Right ventricle myocardium superior (tissue), 1 donor: ENCODE results near the gene SHH. TPM values are rescaled to one million over a fixed set of nuclear protein-coding genes. Genes with fewer than 3 reads are reported as not detected.
"Not testable (repeated sequence)": the region's sequence is repeated elsewhere in the genome, so short reads cannot be mapped to it uniquely, and the experiment has no call there.

Source experiments
- ATAC-seq: fragments of 200-7000 bp; cut with Tn5 transposase; one replicate; pipeline ENCODE4 v1.9.1; 2020; ENCODE audit warnings: mild to moderate bottlenecking; ENCODE audit not compliant: poor library complexity
- DNase-seq: peaks from one replicate; pipeline ENCODE4 v3.0.0-alpha.2; 2020
- intact Hi-C: fragments of 100-400 bp; cut with DNase I; formaldehyde crosslinking; loops from one replicate; pipeline ENCODE4 v1.11.2; 2022
- total RNA-seq: library from RNA; stranded (reverse); fragmentation: NEBNext Ultra II Directional; extraction: Animal tissue kit (Norgen Biotek cat#: 25700); gene quantifications from one replicate; pipeline ENCODE4 v1.2.1, GENCODE V29; 2021
- donor health status: DM: no; HTN: yes; CAD: no; lungs with severe emphysema.

SHH gene
- total RNA-seq, 1 donor from 2014 or later, result not detected

GRCh38 chr7:155825336-155825735, 13.1 kb upstream of the SHH start:
- intact Hi-C loops, result no loop called here
- ATAC-seq, result no peak
- DNase-seq, result no peak

DNA sequence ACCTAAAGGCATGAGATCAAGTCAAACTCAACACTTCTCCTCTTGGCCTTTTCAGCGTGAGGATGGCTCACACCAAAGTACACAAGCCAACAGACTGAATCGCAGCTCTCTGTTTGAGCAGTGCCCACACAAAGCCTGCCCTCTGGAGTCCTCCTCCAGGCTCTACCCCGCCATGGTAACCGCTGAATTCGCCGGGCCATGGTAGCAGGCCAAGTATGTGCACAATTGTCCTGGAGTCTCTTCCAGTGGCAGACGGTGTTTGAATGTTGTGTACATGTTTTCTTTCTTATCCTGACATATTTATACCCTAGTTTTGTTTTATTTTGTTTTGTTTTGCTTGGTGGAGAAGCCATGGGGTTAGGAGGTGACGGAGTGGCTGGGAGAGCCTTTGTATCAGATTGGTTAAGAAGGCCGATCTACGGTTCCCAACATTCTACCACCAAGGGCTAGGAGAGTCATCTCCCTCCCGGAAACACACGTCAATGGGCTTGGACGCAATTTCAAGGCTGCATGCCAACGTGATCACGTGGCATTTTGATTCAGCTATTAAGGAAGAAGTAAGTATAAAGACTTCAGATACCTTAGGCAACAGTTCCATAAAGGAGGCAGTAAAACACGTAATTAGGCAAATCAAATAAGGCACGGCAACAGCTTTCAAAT, 12.1 kb upstream of the SHH start:
- no peak for DNase-seq
- intact Hi-C loops, result no loop called here
- ATAC-seq, result no peak

DNA sequence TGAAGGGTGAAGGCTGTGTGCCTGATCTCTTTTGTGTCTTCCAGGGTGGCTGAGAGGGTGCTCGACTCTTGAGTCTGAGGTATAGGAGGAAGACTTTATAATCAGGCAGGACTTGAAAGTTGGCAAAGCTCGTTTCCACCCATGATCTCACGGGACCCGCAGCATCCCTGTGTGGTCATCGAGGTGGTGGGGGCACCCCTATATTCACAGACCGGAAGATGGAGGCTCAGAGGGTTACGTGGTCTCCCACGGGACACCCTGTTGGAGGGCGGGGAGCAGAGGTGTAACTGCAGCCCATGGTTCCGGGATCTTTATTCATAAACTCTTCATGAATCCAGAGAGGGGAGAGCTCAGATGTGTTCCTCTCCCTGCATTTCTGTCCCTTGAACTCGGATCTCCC, 9.6 kb upstream of the SHH start:
- intact Hi-C loops, result no loop called here
- DNase-seq (no peak), ATAC-seq (no peak)

- DNase-seq, result no peak
- no peak for ATAC-seq
- intact Hi-C loops, result no loop called here
These were observed 8.5 kb upstream of the SHH start for GRCh38 chr7:155820788-155821187.

DNA sequence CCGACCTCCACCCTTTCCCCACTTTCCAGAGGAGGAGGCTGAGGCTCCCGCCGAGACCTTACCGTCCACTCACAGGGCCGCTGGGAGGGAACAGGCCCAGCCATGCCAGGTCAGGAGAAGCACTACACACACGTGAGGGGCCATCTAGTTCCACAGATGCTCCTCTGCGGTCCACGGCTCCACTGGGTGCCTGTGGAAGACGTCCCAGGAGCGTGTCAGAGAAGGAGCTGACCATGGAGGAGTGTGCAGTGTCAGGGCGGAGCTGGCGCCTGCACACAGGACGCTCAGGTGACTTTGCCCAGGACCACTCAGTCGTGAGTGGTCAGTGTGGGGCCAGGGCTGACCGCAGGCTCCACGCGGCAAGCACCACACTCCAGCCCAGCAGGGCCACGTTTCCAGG, 8.0 kb upstream of the SHH start:
- ATAC-seq (no peak), DNase-seq (no peak)
- intact Hi-C loops, result no loop called here

DNA sequence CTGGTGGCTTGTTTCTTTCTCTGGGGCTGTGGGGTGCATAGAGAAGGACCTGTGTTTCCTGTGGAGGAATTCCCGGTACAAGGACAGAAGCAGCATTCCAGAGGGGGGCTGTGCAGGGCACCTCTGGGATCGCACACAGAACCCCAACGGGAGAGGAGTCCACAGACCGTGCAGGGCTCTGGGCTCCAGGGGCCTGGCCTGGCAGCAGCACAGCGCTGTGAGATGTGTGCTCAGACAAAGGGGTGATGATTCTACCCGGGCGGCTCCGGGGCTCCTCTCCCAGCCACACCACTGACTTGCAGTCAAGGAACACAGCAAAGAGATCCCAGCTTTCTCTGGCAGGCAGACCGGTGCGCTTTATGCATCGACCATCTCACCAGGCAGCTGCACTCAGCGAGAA, 6.9 kb upstream of the SHH start:
- DNase-seq (no peak), ATAC-seq (no peak)
- intact Hi-C loops, result loop anchor here (5.0 kb wide), 1 partner anchor 653 kb away; no protein-coding TSS in a partner anchor

DNA sequence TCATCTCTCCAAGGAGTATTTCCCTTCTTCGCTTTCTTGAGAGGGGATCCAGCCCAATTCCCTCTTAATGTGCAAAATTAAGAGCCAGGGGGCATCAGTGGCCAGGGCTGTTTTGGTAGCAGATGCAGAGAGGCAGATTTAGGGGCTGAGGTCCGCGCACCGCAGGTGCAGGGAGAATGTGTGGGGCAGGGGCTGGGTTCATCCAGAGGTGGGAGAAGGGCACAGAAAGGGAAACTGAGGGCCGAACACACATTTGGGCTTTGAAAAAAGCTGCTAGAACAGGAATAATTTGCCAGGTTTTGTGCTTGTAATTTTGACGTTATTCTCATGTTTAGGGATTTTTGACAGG, 6.5 kb upstream of the SHH start:
- no peak for ATAC-seq
- DNase-seq, result no peak
- intact Hi-C loops, result loop anchor here (5.0 kb wide), 1 partner anchor 654 kb away; no protein-coding TSS in a partner anchor

- ATAC-seq, result no peak
These were observed 6.0 kb upstream of the SHH start for GRCh38 chr7:155818154-155818819.

DNA sequence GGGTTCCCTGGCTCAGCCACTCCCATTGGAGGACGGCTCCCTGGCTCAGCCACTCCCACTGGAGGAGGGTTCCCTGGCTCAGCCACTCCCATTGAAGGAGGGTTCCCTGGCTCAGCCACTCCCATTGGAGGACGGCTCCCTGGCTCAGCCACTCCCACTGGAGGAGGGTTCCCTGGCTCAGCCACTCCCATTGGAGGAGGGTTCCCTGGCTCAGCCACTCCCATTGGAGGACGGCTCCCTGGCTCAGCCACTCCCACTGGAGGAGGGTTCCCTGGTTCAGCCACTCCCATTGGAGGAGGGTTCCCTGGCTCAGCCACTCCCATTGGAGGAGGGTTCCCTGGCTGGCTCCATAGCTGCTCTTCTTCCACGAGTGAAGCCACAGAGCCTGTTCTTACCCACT, 5.3 kb upstream of the SHH start:
- DNase-seq, ATAC-seq: not testable (repeated sequence)
- intact Hi-C loops, result loop anchor here (5.0 kb wide), 1 partner anchor 655 kb away; no protein-coding TSS in a partner anchor

More at GRCh38 chr7:155818154-155818819, 6.0 kb upstream of the SHH start:
- intact Hi-C loops, result loop anchor here (5.0 kb wide), 1 partner anchor 654 kb away; no protein-coding TSS in a partner anchor
- no peak for DNase-seq

- ATAC-seq, result no peak
- DNase-seq, result no peak
- intact Hi-C loops, result loop anchor here (5.0 kb wide), 1 partner anchor 655 kb away; no protein-coding TSS in a partner anchor
These were observed 4.7 kb upstream of the SHH start for GRCh38 chr7:155816996-155817395.

GRCh38 chr7:155816192-155816508, 3.9 kb upstream of the SHH start:
- intact Hi-C loops, result loop anchor here (5.0 kb wide), 1 partner anchor 656 kb away; no protein-coding TSS in a partner anchor
- ATAC-seq (no peak), DNase-seq (no peak)

DNA sequence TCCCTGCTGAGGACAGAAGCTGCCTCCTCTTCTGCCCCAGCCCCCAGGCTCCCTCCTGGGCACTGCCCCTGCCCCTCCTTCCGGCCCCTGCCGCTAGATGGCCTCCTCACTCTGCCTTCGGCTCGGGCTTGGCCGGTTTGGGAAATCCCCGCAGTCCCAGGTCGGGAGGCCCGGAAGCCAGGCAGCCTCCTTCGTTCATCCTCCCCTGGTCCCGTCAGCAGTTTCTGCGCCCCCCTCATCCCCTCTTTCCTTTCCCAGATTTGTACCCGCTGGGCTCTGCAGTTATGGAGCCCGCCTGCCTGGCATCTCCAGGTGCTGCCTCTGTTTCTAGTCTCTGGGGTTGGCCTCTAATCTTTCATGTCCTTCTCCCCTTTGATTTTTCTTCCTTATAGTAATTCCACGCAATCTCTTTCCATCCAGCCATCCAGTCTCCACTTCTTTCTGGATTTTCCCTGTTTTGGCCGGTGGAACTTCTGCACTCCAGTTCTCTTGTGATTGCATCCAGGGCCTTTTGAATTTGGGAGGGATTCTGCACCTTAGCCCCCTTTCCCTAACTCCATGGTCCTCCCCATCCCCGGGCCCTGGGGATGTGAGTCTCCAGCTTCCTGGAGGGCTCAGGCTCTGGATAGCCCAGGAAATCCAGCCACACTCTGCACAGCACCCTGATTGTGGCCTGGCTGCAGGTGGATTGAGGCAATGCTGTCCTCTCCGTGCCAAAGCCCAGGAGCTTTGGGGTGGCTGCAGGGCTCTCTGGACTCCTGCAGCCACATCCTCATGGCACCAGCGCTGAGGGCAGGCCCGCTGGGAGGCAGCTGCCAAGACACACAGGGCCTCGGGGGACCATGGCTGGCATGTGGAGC, 3.3 kb upstream of the SHH start:
- intact Hi-C loops, result loop anchor here (5.0 kb wide), 1 partner anchor 657 kb away; no protein-coding TSS in a partner anchor
- DNase-seq, result no peak
- peak; percentile 79 for ATAC-seq

DNA sequence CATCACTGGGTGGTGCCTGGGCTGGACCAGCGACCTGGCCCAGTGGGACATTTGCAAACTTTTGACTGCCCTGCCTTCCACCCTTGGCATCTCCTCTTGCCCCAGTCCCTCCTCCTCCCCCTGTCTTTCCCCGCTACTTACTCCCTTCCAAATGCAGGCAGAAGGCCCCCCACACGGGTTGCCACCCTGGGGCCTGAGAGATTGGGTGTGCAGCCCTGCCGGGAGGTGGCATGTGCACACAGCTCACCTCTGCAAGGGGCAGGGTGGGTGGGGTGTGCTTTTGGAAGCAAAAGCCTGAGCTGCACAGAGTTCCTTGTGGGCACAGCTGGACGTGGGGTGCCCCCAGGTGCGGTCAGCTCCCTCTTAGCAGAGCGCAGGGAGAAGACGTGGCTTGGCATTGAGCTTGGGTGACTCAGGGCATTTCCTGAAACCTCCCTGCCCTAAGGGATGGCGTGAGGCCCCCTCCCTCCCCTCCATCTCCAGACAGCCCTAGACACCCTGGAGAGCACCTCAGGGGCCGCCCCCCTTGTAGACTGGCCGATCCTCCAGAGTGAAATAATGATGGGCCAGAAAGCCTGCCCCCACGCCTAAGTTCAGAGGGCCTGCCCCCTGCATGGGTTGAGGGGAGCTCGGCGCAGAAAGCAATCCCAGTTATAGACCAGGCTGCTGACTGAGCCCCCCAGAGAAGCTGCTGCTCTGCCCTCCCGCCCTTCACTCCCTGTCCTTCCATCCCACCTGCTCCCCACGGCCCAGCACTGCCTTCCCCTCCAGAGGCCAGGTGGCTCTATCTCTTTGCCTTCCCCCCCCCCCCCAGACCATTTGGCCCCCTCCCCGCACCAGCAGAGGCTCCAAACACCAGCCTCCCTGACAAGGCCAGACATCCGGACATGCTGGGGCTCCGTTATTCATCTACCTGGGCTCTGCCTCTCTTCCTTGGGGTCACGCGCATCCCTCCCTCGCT, 2.3 kb upstream of the SHH start:
- DNase-seq (no peak), ATAC-seq (no peak)
- intact Hi-C loops, result loop anchor here (5.0 kb wide), 1 partner anchor 658 kb away; no protein-coding TSS in a partner anchor

GRCh38 chr7:155813546-155814315, 1.5 kb upstream of the SHH start:
- DNase-seq, result no peak
- ATAC-seq, result no peak
- intact Hi-C loops, result no loop called here

GRCh38 chr7:155813125-155813524, 862 bp upstream of the SHH start:
- no peak for DNase-seq
- no peak for ATAC-seq
- intact Hi-C loops, result no loop called here

- no peak for ATAC-seq
- intact Hi-C loops, result no loop called here
- no peak for DNase-seq
These were observed 736 bp downstream of the SHH start for GRCh38 chr7:155811560-155811894.

- DNase-seq (no peak), ATAC-seq (no peak)
- intact Hi-C loops, result no loop called here
These were observed 1.3 kb downstream of the SHH start for GRCh38 chr7:155810770-155811559.
